Measurements from ENCODE around the gene EIF2D. TPM values are rescaled to one million over a fixed set of nuclear protein-coding genes. Genes with fewer than 3 reads are reported as not detected.

Gene EIF2D
- total RNA-seq, 1 experiment from 2014 or later, result 51.8 TPM

GRCh38 chr1:206600527-206600926 lies 11.7 kb downstream of the EIF2D start:
- Histone ChIP-seq H3K9me3 (ENCODE audit: low read length) (no peaks in the 10 kb centered on the region), H3K36me3 (ENCODE audit: insufficient read depth, low read length) (peaks cover 17% of the 10 kb centered on the region; the same call in 1 of the 2 replicates), H3K4me1 (ENCODE audit: low read length) (no peaks in the 10 kb centered on the region), H3K27me3 (ENCODE audit: low read length) (no peaks in the 10 kb centered on the region), H3K9me2 (replicated peaks; ENCODE audit: insufficient read depth, low read length) (no peaks in the 10 kb centered on the region), H3K4me2 (ENCODE audit: low read depth, low read length, poor library complexity, severe bottlenecking) (no peak overlapping the region), H4K20me1 (ENCODE audit: insufficient read depth, low read depth, low read length) (no peaks in the 10 kb centered on the region), H3K4me3 (ENCODE audit: low read length) (no peak overlapping the region), H3K9ac (ENCODE audit: low read length) (no peak overlapping the region), H3K27ac (ENCODE audit: low read length) (no peak overlapping the region), H2AFZ (ENCODE audit: low read length) (no peak overlapping the region), H3K79me2 (ENCODE audit: low read length) (no peaks in the 10 kb centered on the region)
- DNase-seq, result no peak

GRCh38 chr1:206596319-206596666 lies 16.0 kb downstream of the EIF2D start:
- Histone ChIP-seq H2AFZ (ENCODE audit: low read length) (no peak overlapping the region), H3K36me3 (ENCODE audit: insufficient read depth, low read length) (peaks cover 23% of the 10 kb centered on the region; the same call in 1 of the 2 replicates), H3K4me2 (ENCODE audit: low read depth, low read length, poor library complexity, severe bottlenecking) (no peak overlapping the region)

GRCh38 chr1:206595581-206596318 lies 16.5 kb downstream of the EIF2D start:
- Histone ChIP-seq H4K20me1 (ENCODE audit: insufficient read depth, low read depth, low read length) (no peaks in the 10 kb centered on the region), H3K79me2 (ENCODE audit: low read length) (no peaks in the 10 kb centered on the region), H3K4me2 (ENCODE audit: low read depth, low read length, poor library complexity, severe bottlenecking) (no peak overlapping the region), H3K27me3 (ENCODE audit: low read length) (no peaks in the 10 kb centered on the region), H3K36me3 (ENCODE audit: insufficient read depth, low read length) (peaks cover 23% of the 10 kb centered on the region; the same call in 1 of the 2 replicates), H3K9me3 (ENCODE audit: low read length) (no peaks in the 10 kb centered on the region), H3K9me2 (replicated peaks; ENCODE audit: insufficient read depth, low read length) (no peaks in the 10 kb centered on the region), H2AFZ (ENCODE audit: low read length) (no peak overlapping the region), H3K27ac (ENCODE audit: low read length) (no peak overlapping the region), H3K4me1 (ENCODE audit: low read length) (no peaks in the 10 kb centered on the region), H3K4me3 (ENCODE audit: low read length) (no peak overlapping the region), H3K9ac (ENCODE audit: low read length) (no peak overlapping the region)
- DNase-seq, result no peak

More at GRCh38 chr1:206596319-206596666, 16.0 kb downstream of the EIF2D start:
- Histone ChIP-seq H3K4me3 (ENCODE audit: low read length) (no peak overlapping the region), H3K9me3 (ENCODE audit: low read length) (no peaks in the 10 kb centered on the region), H3K79me2 (ENCODE audit: low read length) (no peaks in the 10 kb centered on the region), H3K9me2 (replicated peaks; ENCODE audit: insufficient read depth, low read length) (no peaks in the 10 kb centered on the region), H3K27ac (ENCODE audit: low read length) (no peak overlapping the region), H3K27me3 (ENCODE audit: low read length) (no peaks in the 10 kb centered on the region), H3K9ac (ENCODE audit: low read length) (no peak overlapping the region), H4K20me1 (ENCODE audit: insufficient read depth, low read depth, low read length) (no peaks in the 10 kb centered on the region), H3K4me1 (ENCODE audit: low read length) (no peaks in the 10 kb centered on the region)
- no peak for DNase-seq

- Histone ChIP-seq H3K4me2 (ENCODE audit: low read depth, low read length, poor library complexity, severe bottlenecking) (no peak overlapping the region), H3K27ac (ENCODE audit: low read length) (no peak overlapping the region), H3K9ac (ENCODE audit: low read length) (no peak overlapping the region), H4K20me1 (ENCODE audit: insufficient read depth, low read depth, low read length) (no peaks in the 10 kb centered on the region), H2AFZ (ENCODE audit: low read length) (no peak overlapping the region), H3K4me1 (ENCODE audit: low read length) (peaks cover 6% of the 10 kb centered on the region), H3K9me3 (ENCODE audit: low read length) (no peaks in the 10 kb centered on the region), H3K36me3 (ENCODE audit: insufficient read depth, low read length) (peaks cover 26% of the 10 kb centered on the region; the same call in 1 of the 2 replicates), H3K27me3 (ENCODE audit: low read length) (no peaks in the 10 kb centered on the region), H3K4me3 (ENCODE audit: low read length) (no peak overlapping the region), H3K79me2 (ENCODE audit: low read length) (no peaks in the 10 kb centered on the region), H3K9me2 (replicated peaks; ENCODE audit: insufficient read depth, low read length) (no peaks in the 10 kb centered on the region)
- no peak for DNase-seq
Observed at GRCh38 chr1:206593351-206593925, 18.8 kb downstream of the EIF2D start.

- H3K79me2 ChIP-seq (ENCODE audit: low read length), result no peaks in the 10 kb centered on the region
- H3K9me2 ChIP-seq (replicated peaks; ENCODE audit: insufficient read depth, low read length), result no peaks in the 10 kb centered on the region
- no peak overlapping the region for H3K4me2 ChIP-seq (ENCODE audit: low read depth, low read length, poor library complexity, severe bottlenecking)
- H3K4me3 ChIP-seq (ENCODE audit: low read length), result no peak overlapping the region
- H2AFZ ChIP-seq (ENCODE audit: low read length), result no peak overlapping the region
- H3K9ac ChIP-seq (ENCODE audit: low read length), result no peak overlapping the region
- H3K27ac ChIP-seq (ENCODE audit: low read length), result no peak overlapping the region
- DNase-seq, result no peak
- no peaks in the 10 kb centered on the region for H3K9me3 ChIP-seq (ENCODE audit: low read length)
- no peaks in the 10 kb centered on the region for H4K20me1 ChIP-seq (ENCODE audit: insufficient read depth, low read depth, low read length)
- peaks cover 6% of the 10 kb centered on the region for H3K4me1 ChIP-seq (ENCODE audit: low read length)
- peaks cover 26% of the 10 kb centered on the region; the same call in 1 of the 2 replicates for H3K36me3 ChIP-seq (ENCODE audit: insufficient read depth, low read length)
- no peaks in the 10 kb centered on the region for H3K27me3 ChIP-seq (ENCODE audit: low read length)
Observed at GRCh38 chr1:206591696-206592095, 20.6 kb downstream of the EIF2D start.

GRCh38 chr1:206591226-206591625 lies 21.0 kb downstream of the EIF2D start:
- Histone ChIP-seq H3K27ac (ENCODE audit: low read length) (no peak overlapping the region), H3K79me2 (ENCODE audit: low read length) (no peaks in the 10 kb centered on the region), H4K20me1 (ENCODE audit: insufficient read depth, low read depth, low read length) (no peaks in the 10 kb centered on the region), H3K9ac (ENCODE audit: low read length) (no peak overlapping the region), H3K4me3 (ENCODE audit: low read length) (no peak overlapping the region), H3K4me2 (ENCODE audit: low read depth, low read length, poor library complexity, severe bottlenecking) (no peak overlapping the region), H3K4me1 (ENCODE audit: low read length) (peaks cover 6% of the 10 kb centered on the region), H3K9me3 (ENCODE audit: low read length) (no peaks in the 10 kb centered on the region), H3K36me3 (ENCODE audit: insufficient read depth, low read length) (peaks cover 26% of the 10 kb centered on the region; the same call in 1 of the 2 replicates), H3K9me2 (replicated peaks; ENCODE audit: insufficient read depth, low read length) (no peaks in the 10 kb centered on the region), H3K27me3 (ENCODE audit: low read length) (no peaks in the 10 kb centered on the region), H2AFZ (ENCODE audit: low read length) (no peak overlapping the region)
- no peak for DNase-seq

- H3K9me3 ChIP-seq (ENCODE audit: low read length), result no peaks in the 10 kb centered on the region
- no peaks in the 10 kb centered on the region for H3K27me3 ChIP-seq (ENCODE audit: low read length)
- peaks cover 20% of the 10 kb centered on the region; the same call in 1 of the 2 replicates for H3K36me3 ChIP-seq (ENCODE audit: insufficient read depth, low read length)
- H3K9ac ChIP-seq (ENCODE audit: low read length), result no peak overlapping the region
- H3K4me2 ChIP-seq (ENCODE audit: low read depth, low read length, poor library complexity, severe bottlenecking), result no peak overlapping the region
- H3K27ac ChIP-seq (ENCODE audit: low read length), result no peak overlapping the region
- no peak overlapping the region for H2AFZ ChIP-seq (ENCODE audit: low read length)
- H3K4me1 ChIP-seq (ENCODE audit: low read length), result peaks cover 6% of the 10 kb centered on the region
- no peak overlapping the region for H3K4me3 ChIP-seq (ENCODE audit: low read length)
- no peaks in the 10 kb centered on the region for H3K9me2 ChIP-seq (replicated peaks; ENCODE audit: insufficient read depth, low read length)
- DNase-seq, result no peak
- no peaks in the 10 kb centered on the region for H4K20me1 ChIP-seq (ENCODE audit: insufficient read depth, low read depth, low read length)
- H3K79me2 ChIP-seq (ENCODE audit: low read length), result no peaks in the 10 kb centered on the region
Observed at GRCh38 chr1:206590025-206590758, 22.1 kb downstream of the EIF2D start.

GRCh38 chr1:206589206-206589605 lies 23.1 kb downstream of the EIF2D start:
- H3K4me2 ChIP-seq (ENCODE audit: low read depth, low read length, poor library complexity, severe bottlenecking), result no peak overlapping the region
- H3K9me3 ChIP-seq (ENCODE audit: low read length), result no peaks in the 10 kb centered on the region
- no peaks in the 10 kb centered on the region for H4K20me1 ChIP-seq (ENCODE audit: insufficient read depth, low read depth, low read length)

More at GRCh38 chr1:206589206-206589605, 23.1 kb downstream of the EIF2D start:
- DNase-seq, result no peak
- no peaks in the 10 kb centered on the region for H3K9me2 ChIP-seq (replicated peaks; ENCODE audit: insufficient read depth, low read length)
- peaks cover 11% of the 10 kb centered on the region; the same call in 1 of the 2 replicates for H3K36me3 ChIP-seq (ENCODE audit: insufficient read depth, low read length)
- no peaks in the 10 kb centered on the region for H3K79me2 ChIP-seq (ENCODE audit: low read length)
- no peak overlapping the region for H3K27ac ChIP-seq (ENCODE audit: low read length)
- no peak overlapping the region for H3K9ac ChIP-seq (ENCODE audit: low read length)
- H3K4me3 ChIP-seq (ENCODE audit: low read length), result no peak overlapping the region
- peaks cover 6% of the 10 kb centered on the region for H3K4me1 ChIP-seq (ENCODE audit: low read length)
- no peaks in the 10 kb centered on the region for H3K27me3 ChIP-seq (ENCODE audit: low read length)
- no peak overlapping the region for H2AFZ ChIP-seq (ENCODE audit: low read length)
